Measurements from ENCODE around the gene TRIB2. TPM values are rescaled to one million over a fixed set of nuclear protein-coding genes. Genes with fewer than 3 reads are reported as not detected.

The TRIB2 gene
- total RNA-seq, 6 donors from 2014 or later: 25.4 to 104 (median 42.4) TPM

DNA sequence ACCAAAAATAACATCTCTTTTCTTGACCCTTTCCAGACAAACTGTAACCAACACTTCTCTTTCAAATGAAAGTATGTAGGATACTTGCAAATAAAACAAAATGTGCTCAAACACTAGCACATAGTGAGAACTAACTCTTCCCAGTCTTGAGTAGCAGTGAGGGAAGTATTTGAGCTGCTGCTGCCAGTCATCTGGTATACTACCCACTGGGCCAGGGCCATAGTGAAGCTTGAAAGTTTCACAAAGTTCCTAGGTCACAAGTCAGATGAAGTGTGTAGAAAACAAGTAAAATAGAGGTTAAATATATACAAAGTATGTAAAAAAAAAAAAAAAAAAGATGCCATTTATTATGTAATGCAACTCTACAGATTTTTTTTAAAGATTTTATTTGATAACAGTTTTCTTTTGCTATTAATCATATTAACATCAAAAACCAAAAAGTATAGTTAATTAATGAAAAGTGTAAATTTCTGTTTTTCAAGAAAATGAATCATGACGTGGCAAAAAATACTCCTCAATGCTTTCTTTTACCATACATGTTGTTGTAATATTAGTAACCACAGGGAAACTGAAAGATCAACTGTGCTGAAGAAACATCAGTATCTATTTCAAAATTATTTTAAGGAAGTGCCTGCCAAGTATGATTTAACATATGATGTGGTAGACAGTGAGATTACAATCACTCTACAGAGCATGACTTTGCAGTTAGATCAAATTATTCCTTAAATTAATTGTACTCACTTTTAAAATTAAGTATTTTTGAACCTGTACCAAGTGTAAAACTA is 21.6 kb upstream of the TRIB2 start:
- WGBS, 2 donors: 65 to 76% methylated on average over 1 of the region's 1 CpG
- Histone ChIP-seq H3K36me3 (no peaks in the 10 kb centered on the region), H3K4me1 (no peaks in the 10 kb centered on the region), H3K9me3 (no peaks in the 10 kb centered on the region), H3K27ac (no peak overlapping the region), H3K4me3 (no peak overlapping the region), H3K27me3 (no peaks in the 10 kb centered on the region)
- ATAC-seq (ENCODE audit: low FRiP score in 2 of 2) (no peak), DNase-seq (no peak)
- no peak for TF ChIP-seq POLR2AphosphoS5 (IDR thresholded peaks at IDR 0.05)
- no peak for TF ChIP-seq POLR2A (IDR thresholded peaks at IDR 0.05)
- no peak for TF ChIP-seq EP300 (IDR thresholded peaks at IDR 0.05)
- TF ChIP-seq, protein P1, sequence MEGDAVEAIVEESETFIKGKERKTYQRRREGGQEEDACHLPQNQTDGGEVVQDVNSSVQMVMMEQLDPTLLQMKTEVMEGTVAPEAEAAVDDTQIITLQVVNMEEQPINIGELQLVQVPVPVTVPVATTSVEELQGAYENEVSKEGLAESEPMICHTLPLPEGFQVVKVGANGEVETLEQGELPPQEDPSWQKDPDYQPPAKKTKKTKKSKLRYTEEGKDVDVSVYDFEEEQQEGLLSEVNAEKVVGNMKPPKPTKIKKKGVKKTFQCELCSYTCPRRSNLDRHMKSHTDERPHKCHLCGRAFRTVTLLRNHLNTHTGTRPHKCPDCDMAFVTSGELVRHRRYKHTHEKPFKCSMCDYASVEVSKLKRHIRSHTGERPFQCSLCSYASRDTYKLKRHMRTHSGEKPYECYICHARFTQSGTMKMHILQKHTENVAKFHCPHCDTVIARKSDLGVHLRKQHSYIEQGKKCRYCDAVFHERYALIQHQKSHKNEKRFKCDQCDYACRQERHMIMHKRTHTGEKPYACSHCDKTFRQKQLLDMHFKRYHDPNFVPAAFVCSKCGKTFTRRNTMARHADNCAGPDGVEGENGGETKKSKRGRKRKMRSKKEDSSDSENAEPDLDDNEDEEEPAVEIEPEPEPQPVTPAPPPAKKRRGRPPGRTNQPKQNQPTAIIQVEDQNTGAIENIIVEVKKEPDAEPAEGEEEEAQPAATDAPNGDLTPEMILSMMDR (IDR thresholded peaks at IDR 0.05): no peak

DNA sequence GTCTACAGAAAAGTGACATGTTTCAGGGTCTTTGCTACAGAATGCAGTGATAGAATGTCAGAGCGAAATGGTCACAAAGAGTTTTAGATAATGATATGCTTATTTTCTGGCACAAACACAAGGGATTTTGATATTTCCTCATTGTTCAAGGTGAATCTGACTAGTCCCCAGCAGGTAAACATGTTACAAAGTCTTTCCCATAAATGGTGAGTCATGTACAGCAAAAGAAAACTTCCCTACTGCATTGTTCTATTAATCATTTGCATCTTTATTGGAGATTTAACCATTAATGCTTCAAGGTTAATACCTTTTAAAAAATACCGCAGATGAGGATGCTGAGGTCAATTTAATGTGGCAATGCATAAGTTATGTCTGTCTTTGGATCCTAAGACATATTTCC is 19.1 kb upstream of the TRIB2 start:
- Histone ChIP-seq H3K4me3 (no peak overlapping the region), H3K36me3 (no peaks in the 10 kb centered on the region), H3K9me3 (no peaks in the 10 kb centered on the region), H3K27me3 (no peaks in the 10 kb centered on the region), H3K27ac (no peak overlapping the region), H3K4me1 (peaks cover 0 to 6% (median 1%) of the 10 kb centered on the region in 4 donors)
- no peak for DNase-seq
- no peak for ATAC-seq (ENCODE audit: low FRiP score in 2 of 2)
- TF ChIP-seq POLR2A (IDR thresholded peaks at IDR 0.05): no peak
- TF ChIP-seq, protein P1 (IDR thresholded peaks at IDR 0.05): no peak
- TF ChIP-seq POLR2AphosphoS5 (IDR thresholded peaks at IDR 0.05): no peak
- TF ChIP-seq EP300 (IDR thresholded peaks at IDR 0.05): no peak
- 91% methylated on average over 2 of the region's 2 CpGs for WGBS, 2 donors

DNA sequence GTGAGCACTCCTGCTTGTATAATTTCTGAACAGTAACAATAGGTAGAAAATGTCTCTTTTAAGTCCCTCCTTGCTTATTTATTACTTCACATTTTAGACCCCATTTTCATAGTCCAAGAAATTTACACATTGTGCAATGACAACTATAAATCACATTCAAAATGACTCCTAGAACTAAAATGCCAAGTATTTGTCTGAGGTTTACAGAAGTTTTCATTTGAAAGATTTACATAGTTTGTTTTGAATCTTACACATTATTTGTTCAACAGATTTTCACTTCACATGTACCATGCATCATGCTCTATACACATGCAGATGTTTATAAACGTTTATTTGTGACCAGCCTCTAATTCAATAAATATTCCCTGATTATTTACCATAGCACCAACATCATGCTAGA is 15.7 kb upstream of the TRIB2 start:
- Histone ChIP-seq H3K36me3 (no peaks in the 10 kb centered on the region), H3K4me1 (peaks cover 0 to 10% (median 3%) of the 10 kb centered on the region in 4 donors), H3K4me3 (no peak overlapping the region), H3K27ac (no peak overlapping the region), H3K27me3 (no peaks in the 10 kb centered on the region), H3K9me3 (no peaks in the 10 kb centered on the region)
- WGBS, 2 donors: 83 to 85% methylated on average over 1 of the region's 1 CpG
- DNase-seq (no peak), ATAC-seq (ENCODE audit: low FRiP score in 2 of 2) (no peak)
- TF ChIP-seq POLR2A (IDR thresholded peaks at IDR 0.05) (no peak), EP300 (IDR thresholded peaks at IDR 0.05) (no peak), POLR2AphosphoS5 (IDR thresholded peaks at IDR 0.05) (no peak)
- TF ChIP-seq, protein P1 (IDR thresholded peaks at IDR 0.05): no peak

DNA sequence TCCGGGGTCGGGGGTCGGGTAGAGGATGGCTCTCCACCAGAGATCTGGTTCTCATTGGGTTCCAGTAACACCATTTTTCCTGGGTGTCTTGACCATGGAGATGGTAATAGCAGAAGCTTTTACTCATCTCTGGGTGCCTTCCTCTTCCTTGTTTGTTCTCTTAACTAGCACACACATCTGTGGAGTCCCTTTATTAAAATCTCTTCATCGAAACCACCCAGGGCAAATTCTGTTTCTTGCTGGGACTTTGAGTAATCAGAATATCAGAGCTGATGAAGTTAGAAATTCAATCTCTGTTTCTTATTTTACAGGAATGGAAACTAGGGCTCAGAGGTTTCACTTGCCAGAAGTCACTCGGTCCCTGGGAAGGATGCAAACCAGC is 15.0 kb upstream of the TRIB2 start:
- Histone ChIP-seq H3K36me3 (no peaks in the 10 kb centered on the region), H3K4me1 (peaks cover 0 to 10% (median 3%) of the 10 kb centered on the region in 4 donors), H3K27me3 (no peaks in the 10 kb centered on the region), H3K4me3 (no peak overlapping the region), H3K27ac (no peak overlapping the region), H3K9me3 (no peaks in the 10 kb centered on the region)
- ATAC-seq (ENCODE audit: low FRiP score in 2 of 2) (no peak), DNase-seq (no peak)
- TF ChIP-seq, protein P1 (IDR thresholded peaks at IDR 0.05): no peak
- no peak for TF ChIP-seq EP300 (IDR thresholded peaks at IDR 0.05)
- no peak for TF ChIP-seq POLR2AphosphoS5 (IDR thresholded peaks at IDR 0.05)
- no peak for TF ChIP-seq POLR2A (IDR thresholded peaks at IDR 0.05)
- 94 to 96% methylated on average over 5 of the region's 5 CpGs for WGBS, 2 donors

All from upper lobe of left lung (tissue), 6 donors.